Uterus (tissue), 2 donors: Measurements from ENCODE around the gene LCN6.

ENCODE experiments used
- POLR2A ChIP-seq, 2 donors: fragments of 450-650 bp; IDR thresholded peaks; one replicate each; pipeline ENCODE4 v1.6.1; 2016; ENCODE audit warnings: antibody characterized with exemption in 2 of 2, mild to moderate bottlenecking in 1 of 2, moderate library complexity in 1 of 2
- TF ChIP-seq, protein P1 (sequence below), 4 experiments: fragments of 200-600 bp in 2 of 4; fragments of 450-650 bp in 2 of 4; sonication (generic) in 2 of 4; IDR thresholded peaks; one replicate each; pipeline ENCODE4 v1.5.1; 2016 to 2019; ENCODE audit warnings: antibody characterized with exemption in 4 of 4, mild to moderate bottlenecking in 2 of 4, moderate library complexity in 1 of 4

DNA sequence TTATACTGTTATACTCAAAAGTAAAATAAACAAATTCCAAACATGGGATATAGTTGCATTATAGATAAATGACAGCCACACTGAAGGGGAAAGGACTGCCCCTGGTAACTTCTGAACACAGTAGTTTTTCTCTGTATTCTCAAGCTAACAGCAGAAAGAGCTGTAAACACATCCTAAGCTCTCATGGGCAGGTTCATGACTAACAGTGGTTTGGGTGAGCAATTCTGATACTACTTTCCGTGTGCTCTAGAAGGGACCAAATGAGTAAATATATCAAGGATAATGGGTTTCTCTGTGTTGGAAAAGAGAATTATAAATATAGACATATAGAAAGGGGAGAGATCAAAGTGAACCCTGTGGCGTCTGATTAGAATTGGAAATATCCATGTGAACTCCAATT, 2.2 kb upstream of the LCN6 start:
- TF ChIP-seq, protein P1, sequence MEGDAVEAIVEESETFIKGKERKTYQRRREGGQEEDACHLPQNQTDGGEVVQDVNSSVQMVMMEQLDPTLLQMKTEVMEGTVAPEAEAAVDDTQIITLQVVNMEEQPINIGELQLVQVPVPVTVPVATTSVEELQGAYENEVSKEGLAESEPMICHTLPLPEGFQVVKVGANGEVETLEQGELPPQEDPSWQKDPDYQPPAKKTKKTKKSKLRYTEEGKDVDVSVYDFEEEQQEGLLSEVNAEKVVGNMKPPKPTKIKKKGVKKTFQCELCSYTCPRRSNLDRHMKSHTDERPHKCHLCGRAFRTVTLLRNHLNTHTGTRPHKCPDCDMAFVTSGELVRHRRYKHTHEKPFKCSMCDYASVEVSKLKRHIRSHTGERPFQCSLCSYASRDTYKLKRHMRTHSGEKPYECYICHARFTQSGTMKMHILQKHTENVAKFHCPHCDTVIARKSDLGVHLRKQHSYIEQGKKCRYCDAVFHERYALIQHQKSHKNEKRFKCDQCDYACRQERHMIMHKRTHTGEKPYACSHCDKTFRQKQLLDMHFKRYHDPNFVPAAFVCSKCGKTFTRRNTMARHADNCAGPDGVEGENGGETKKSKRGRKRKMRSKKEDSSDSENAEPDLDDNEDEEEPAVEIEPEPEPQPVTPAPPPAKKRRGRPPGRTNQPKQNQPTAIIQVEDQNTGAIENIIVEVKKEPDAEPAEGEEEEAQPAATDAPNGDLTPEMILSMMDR (IDR thresholded peaks at IDR 0.05): no peak
- no peak for TF ChIP-seq POLR2A (IDR thresholded peaks at IDR 0.05)
